Transverse colon (tissue), 4 donors: ENCODE results near the gene DNM1L. TPM values are rescaled to one million over a fixed set of nuclear protein-coding genes. Genes with fewer than 3 reads are reported as not detected.

ENCODE experiments used
- DNase-seq: peaks from one replicate; pipeline ENCODE4 v3.0.0-alpha.2; 2019
- H3K27ac ChIP-seq, 4 donors: fragments of 200-600 bp; sonication (generic); 2 replicates each; pipeline ENCODE4 v1.5.1; 2016 to 2018; ENCODE audit warnings: inconsistent platforms in 4 of 4
- H3K27me3 ChIP-seq: fragments of 200-600 bp; sonication (generic); 2 replicates; pipeline ENCODE4 v1.5.1; 2017; ENCODE audit warnings: inconsistent platforms
- H3K36me3 ChIP-seq, 4 donors: fragments of 200-600 bp; sonication (generic); 2 replicates each; pipeline ENCODE4 v1.5.1; 2017 to 2019; ENCODE audit warnings: inconsistent platforms in 4 of 4
- H3K4me1 ChIP-seq, 4 donors: fragments of 200-600 bp; sonication (generic); 2 replicates each; pipeline ENCODE4 v1.5.1; 2017 to 2020; ENCODE audit warnings: inconsistent platforms in 4 of 4
- H3K4me3 ChIP-seq, 4 donors: fragments of 200-600 bp; sonication (generic); 1 replicate in 1 of 4; 2 replicates in 3 of 4; pipeline versions ENCODE4 v1.5.1 to v1.6.1; 2017 to 2019; ENCODE audit warnings: inconsistent platforms in 4 of 4
- H3K9me3 ChIP-seq, 2 donors: fragments of 200-600 bp; sonication (generic); 2 replicates each; pipeline ENCODE4 v1.5.1; 2017 to 2019; ENCODE audit warnings: inconsistent platforms in 2 of 2
- CTCF ChIP-seq, 5 experiments: fragments of 200-600 bp in 3 of 5; fragments of 450-650 bp in 2 of 5; sonication (generic) in 3 of 5; IDR thresholded peaks; 1 replicate in 2 of 5; 2 replicates in 3 of 5; pipeline ENCODE4 v1.5.1; 2016 to 2017; ENCODE audit warnings: antibody characterized with exemption in 5 of 5, inconsistent platforms in 3 of 5, mild to moderate bottlenecking in 2 of 5, moderate library complexity in 1 of 5
- EP300 ChIP-seq: sonication (generic); formaldehyde crosslinking; IDR thresholded peaks from one replicate; pipeline ENCODE4 v1.6.1; 2017; ENCODE audit warnings: antibody characterized with exemption, low read depth
- POLR2A ChIP-seq: fragments of 450-650 bp; IDR thresholded peaks from one replicate; pipeline ENCODE4 v1.6.1; 2016; ENCODE audit warnings: antibody characterized with exemption, mild to moderate bottlenecking, moderate library complexity
- POLR2AphosphoS5 ChIP-seq, 3 donors: sonication (generic); formaldehyde crosslinking; IDR thresholded peaks; one replicate each; pipeline ENCODE4 v1.6.1; 2016; ENCODE audit warnings: antibody characterized with exemption in 3 of 3
- WGBS, 2 donors: methylation state at CpG; one replicate each; pipeline ENCODE4 v1.1.5; 2018; ENCODE audit warnings: low coverage in 1 of 2; 5-methylcytosine and 5-hydroxymethylcytosine counted together
- in situ Hi-C, 4 donors: fragments of 200-750 bp; cut with MboI; loops; one replicate each; pipeline versions ENCODE4 v1.15.0 to v1.15.1; 2017; ENCODE audit warnings: low sequenced_read_pairs in 3 of 4, low pct_ligation_motif_present in 1 of 4, low pct_unique_long_range_greater_than_20kb in 1 of 4
- intact Hi-C: fragments of 100-400 bp; cut with DNase I; formaldehyde crosslinking; loops from one replicate; pipeline ENCODE4 v1.15.1; 2023; ENCODE audit warnings: low total_unique reads
- total RNA-seq, 4 donors: library from RNA; depleted of rRNA; stranded (reverse); fragments of >200 nt; gene quantifications; one replicate each; pipeline ENCODE4 v1.1.0, GENCODE V29; 2016

Gene DNM1L
- total RNA-seq, 4 donors from 2014 or later = 41.2 to 61.3 (median 44.2) TPM

- 71 to 81% methylated on average over 1 of the region's 1 CpG for WGBS, 2 donors
- no peaks in the 10 kb centered on the region for H3K9me3 ChIP-seq
- intact Hi-C loops = no loop called here
- H3K27ac ChIP-seq = no peak overlapping the region
- no peaks in the 10 kb centered on the region for H3K27me3 ChIP-seq
- peaks cover 0 to 4% (median 0%) of the 10 kb centered on the region in 4 donors for H3K4me1 ChIP-seq
- DNase-seq = no peak
- in situ Hi-C loops = loop anchor here in 1 of 4 donors (25.0 kb wide), 1 partner anchor 1030 kb away; the partner anchor contains the start of gene ETFBKMT
- H3K36me3 ChIP-seq = no peaks in the 10 kb centered on the region
- no peak overlapping the region for H3K4me3 ChIP-seq
- no peak for TF ChIP-seq POLR2AphosphoS5 (IDR thresholded peaks at IDR 0.05)
- TF ChIP-seq POLR2A = no peak
- no peak for TF ChIP-seq EP300
- TF ChIP-seq CTCF (IDR thresholded peaks at IDR 0.05) = no peak
These were observed 13.3 kb downstream of the DNM1L start for GRCh38 chr12:32692358-32692757.

GRCh38 chr12:32693036-32693435 is 13.9 kb downstream of the DNM1L start:
- Histone ChIP-seq H3K36me3 (no peaks in the 10 kb centered on the region), H3K27me3 (no peaks in the 10 kb centered on the region), H3K4me1 (peaks cover 0 to 5% (median 0%) of the 10 kb centered on the region in 4 donors), H3K27ac (no peak overlapping the region), H3K9me3 (no peaks in the 10 kb centered on the region), H3K4me3 (no peak overlapping the region)
- TF ChIP-seq EP300 (no peak), CTCF (IDR thresholded peaks at IDR 0.05) (no peak), POLR2AphosphoS5 (IDR thresholded peaks at IDR 0.05) (no peak), POLR2A (no peak)
- intact Hi-C loops (no loop called here), in situ Hi-C loops (loop anchor here in 1 of 4 donors (25.0 kb wide), 1 partner anchor 1031 kb away; the partner anchor contains the start of gene ETFBKMT)
- DNase-seq = no peak
- 79 to 85% methylated on average over 1 of the region's 1 CpG for WGBS, 2 donors

GRCh38 chr12:32695787-32696186 is 16.7 kb downstream of the DNM1L start:
- intact Hi-C loops (no loop called here), in situ Hi-C loops (loop anchor here in 1 of 4 donors (25.0 kb wide), 1 partner anchor 1033 kb away; the partner anchor contains the start of gene ETFBKMT)
- no peak for DNase-seq
- H3K36me3 ChIP-seq = no peaks in the 10 kb centered on the region
- whole genome bisulfite sequencing, 2 donors = 95 to 97% methylated on average over 3 of the region's 3 CpGs
- H3K27ac ChIP-seq = no peak overlapping the region
- H3K27me3 ChIP-seq = no peaks in the 10 kb centered on the region
- H3K4me3 ChIP-seq = no peak overlapping the region
- H3K4me1 ChIP-seq = peaks cover 0 to 4% (median 0%) of the 10 kb centered on the region in 4 donors
- TF ChIP-seq POLR2A (no peak), POLR2AphosphoS5 (IDR thresholded peaks at IDR 0.05) (no peak), CTCF (IDR thresholded peaks at IDR 0.05) (no peak), EP300 (no peak)
- no peaks in the 10 kb centered on the region for H3K9me3 ChIP-seq

- peaks cover 0 to 2% (median 0%) of the 10 kb centered on the region in 4 donors for H3K36me3 ChIP-seq
- TF ChIP-seq POLR2A (no peak), POLR2AphosphoS5 (IDR thresholded peaks at IDR 0.05) (no peak), CTCF (IDR thresholded peaks at IDR 0.05) (no peak), EP300 (no peak)
- in situ Hi-C loops = loop anchor here in 1 of 4 donors (25.0 kb wide), 1 partner anchor 1035 kb away; the partner anchor contains the start of gene ETFBKMT
- 77 to 100% methylated on average over 1 of the region's 1 CpG for WGBS, 2 donors
- no peaks in the 10 kb centered on the region for H3K9me3 ChIP-seq
- intact Hi-C loops = no loop called here
- DNase-seq = no peak
- H3K4me1 ChIP-seq = peaks cover 0 to 4% (median 0%) of the 10 kb centered on the region in 4 donors
- no peak overlapping the region for H3K27ac ChIP-seq
- no peaks in the 10 kb centered on the region for H3K27me3 ChIP-seq
- H3K4me3 ChIP-seq = no peak overlapping the region
These were observed 18.3 kb downstream of the DNM1L start for GRCh38 chr12:32697445-32697844.
